Retinal pigment epithelial cell (primary cell): ENCODE measurements around the gene BSND.
A peak's percentile ranks its signal among the peaks of the same experiment; 100 is the strongest.

Experiments
- DNase-seq: peaks from one replicate; pipeline ENCODE4 v3.0.0-alpha.2; 2010; ENCODE audit warnings: low read depth
- H3K4me3 ChIP-seq: 2 replicates; pipeline ENCODE4 v1.5.1; 2011; ENCODE audit warnings: mild to moderate bottlenecking, low read length, control low read depth, moderate library complexity
- TF ChIP-seq, protein P1 (sequence below): conservative IDR thresholded peaks from 2 replicates; pipeline ENCODE4 v1.5.1; 2011; ENCODE audit warnings: low read depth, low read length, control low read depth, inconsistent platforms

BSND gene

DNA sequence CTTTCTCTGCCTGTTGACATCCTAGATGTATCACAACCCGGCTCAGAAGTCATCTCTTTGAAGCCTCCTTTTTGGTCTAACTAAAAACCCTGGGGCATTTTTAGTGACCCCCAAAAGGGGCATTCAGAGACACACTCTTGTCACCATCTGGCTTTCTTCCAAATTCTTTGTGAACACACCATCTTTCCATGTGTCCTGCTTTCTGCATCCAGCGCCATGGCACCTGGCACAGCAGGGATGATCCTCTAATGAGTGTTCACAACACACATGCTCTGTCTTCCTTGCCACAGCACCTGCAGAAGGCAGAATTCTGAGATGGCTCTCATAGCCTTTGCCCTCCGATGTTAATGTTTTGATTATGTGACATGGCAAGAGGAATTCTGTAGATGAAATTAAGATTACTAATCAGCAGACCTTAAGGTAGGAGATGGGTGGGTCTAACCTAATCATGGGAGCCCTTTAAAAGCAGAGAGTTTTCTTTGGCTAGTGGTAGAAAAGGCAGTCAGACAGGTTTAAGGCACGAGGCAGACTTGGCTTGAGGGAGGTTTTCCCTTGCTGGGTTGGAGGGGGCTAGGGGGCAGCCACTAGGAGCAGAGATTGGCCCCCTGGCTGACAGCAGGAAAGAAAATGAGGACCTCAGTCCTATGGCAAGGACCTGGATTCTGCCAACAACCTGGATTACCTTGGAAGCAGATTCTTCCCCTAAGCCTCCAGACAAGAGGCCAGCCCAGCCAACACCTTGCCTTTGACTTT is 23.2 kb upstream of the BSND start:
- TF ChIP-seq, protein P1, sequence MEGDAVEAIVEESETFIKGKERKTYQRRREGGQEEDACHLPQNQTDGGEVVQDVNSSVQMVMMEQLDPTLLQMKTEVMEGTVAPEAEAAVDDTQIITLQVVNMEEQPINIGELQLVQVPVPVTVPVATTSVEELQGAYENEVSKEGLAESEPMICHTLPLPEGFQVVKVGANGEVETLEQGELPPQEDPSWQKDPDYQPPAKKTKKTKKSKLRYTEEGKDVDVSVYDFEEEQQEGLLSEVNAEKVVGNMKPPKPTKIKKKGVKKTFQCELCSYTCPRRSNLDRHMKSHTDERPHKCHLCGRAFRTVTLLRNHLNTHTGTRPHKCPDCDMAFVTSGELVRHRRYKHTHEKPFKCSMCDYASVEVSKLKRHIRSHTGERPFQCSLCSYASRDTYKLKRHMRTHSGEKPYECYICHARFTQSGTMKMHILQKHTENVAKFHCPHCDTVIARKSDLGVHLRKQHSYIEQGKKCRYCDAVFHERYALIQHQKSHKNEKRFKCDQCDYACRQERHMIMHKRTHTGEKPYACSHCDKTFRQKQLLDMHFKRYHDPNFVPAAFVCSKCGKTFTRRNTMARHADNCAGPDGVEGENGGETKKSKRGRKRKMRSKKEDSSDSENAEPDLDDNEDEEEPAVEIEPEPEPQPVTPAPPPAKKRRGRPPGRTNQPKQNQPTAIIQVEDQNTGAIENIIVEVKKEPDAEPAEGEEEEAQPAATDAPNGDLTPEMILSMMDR, result no peak
- no peak overlapping the region for H3K4me3 ChIP-seq

DNA sequence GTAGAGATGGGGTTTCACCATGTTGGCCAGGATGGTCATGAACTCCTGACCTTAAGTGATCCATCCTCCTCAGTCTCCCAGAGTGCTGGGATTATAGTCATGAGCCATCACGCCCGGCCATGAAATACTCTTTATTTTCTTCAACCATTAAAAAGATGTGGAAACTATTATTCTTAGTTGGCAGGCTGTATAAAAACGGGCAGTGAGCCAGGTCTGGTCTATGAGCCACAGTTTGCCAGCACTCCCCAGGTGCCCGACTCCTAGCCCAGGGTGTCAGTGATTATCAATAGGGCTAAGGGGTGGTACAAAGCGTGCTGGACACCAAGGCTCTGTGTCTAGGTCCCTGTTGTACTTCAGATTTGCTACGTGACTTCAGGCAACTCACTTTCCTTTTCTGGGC is 22.0 kb upstream of the BSND start:
- TF ChIP-seq, protein P1, result no peak
- H3K4me3 ChIP-seq, result no peak overlapping the region
- no peak for DNase-seq

More for the DNA sequence above, 23.2 kb upstream of the BSND start:
- DNase-seq, result no peak

DNA sequence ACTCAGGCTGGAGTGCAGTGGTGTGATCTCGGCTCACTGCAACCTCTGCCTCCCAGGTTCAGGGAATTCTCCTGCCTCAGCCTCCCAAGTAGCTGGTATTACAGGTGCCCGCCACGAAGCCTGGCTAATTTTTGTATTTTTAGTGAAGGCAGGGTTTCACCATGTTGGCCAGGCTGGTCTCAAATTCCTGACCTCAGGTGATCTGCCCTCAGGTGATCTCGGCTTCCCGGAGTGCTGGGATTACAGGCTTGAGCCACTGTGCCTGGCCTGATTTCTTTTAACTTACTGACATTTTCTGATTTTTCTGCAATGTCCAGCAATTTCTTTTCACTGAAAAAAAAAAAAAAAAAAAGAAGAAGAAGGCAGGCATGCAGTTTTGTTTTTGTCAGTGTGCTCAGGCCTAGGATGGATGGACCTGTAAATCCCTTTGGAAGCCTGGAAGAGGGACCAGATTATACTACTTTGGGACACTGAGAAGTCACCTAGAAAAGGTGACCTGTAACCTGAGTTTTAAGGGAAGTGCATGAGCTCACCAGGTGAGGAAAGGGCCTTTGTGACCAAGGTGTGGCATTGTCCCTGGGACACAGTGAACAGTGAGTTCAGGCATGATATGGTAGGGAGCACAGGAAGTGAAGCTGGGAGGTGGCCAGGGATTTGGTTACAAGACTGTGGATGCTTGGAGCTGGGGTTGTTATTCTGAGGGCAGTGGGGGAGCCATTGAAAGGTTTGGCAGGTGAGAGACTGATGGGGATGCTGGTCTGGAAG is 21.0 kb upstream of the BSND start:
- DNase-seq, result no peak
- TF ChIP-seq, protein P1, result no peak
- no peak overlapping the region for H3K4me3 ChIP-seq

DNA sequence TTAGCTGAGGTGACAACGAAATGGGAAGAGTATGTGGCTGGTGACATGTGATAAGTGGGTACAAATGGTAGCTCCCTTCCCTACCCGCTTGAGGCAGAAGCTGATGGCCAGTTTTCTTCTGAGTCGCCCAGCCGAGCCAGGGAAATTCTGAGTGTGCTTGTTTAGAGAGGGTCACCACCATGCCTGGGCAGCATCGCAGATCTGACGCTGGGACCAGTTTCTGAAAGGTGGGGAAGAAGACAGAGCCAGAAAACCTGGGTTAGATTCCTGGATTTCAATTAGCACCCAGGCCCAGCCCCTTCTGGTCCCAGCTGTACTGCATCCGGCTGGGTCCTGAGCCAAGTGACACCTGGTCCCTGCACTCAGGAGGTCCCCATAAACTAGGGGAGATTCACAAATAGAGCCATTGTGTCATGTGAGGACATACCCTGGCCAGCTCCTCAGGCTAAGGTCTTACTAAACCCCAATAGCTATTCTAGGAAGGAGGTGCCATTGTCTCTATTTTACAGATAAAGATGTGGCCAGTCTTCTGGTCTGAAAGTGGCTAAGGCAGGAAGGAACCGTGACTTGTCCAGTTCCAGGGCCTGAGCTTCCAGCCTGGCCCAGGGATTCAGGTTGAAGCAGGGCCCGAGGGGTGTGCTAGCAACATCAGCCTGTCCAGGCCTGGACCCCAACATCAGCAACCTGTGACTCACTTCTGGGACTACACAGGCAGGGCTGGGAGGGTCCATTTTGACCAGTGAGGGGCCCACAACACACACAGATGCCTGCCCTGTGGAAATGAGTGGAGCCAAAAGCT is 20.0 kb upstream of the BSND start:
- DNase-seq, result no peak
- no peak overlapping the region for H3K4me3 ChIP-seq
- TF ChIP-seq, protein P1, result no peak

DNA sequence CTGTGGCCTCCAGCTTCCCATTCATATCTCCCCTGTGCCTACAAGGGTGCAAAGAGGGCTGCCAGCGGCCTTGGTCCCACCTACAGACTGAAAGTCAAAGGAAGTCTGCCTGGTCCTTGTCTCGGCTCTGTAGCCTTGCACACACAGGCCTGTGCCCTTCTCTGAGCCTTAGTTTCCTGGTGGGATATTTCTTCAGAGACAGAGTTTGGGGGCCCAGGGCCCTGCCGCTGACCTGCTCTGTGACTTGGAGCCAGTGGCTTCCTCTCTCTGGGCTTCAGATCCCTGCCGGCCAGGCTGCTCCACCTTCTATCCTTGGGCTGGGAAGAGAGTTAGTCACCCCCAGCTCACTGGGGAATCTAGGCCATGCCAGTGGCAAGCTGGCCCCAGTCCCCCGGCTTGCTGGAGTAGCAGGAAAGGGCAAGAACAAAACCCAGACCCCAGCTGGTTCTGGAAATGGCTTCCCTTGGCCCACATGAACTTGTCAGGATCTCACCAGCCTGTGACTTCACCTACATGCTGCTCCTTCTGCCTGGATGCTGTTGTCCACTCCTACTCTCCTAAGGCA is 19.3 kb upstream of the BSND start:
- no peak for DNase-seq
- no peak overlapping the region for H3K4me3 ChIP-seq
- TF ChIP-seq, protein P1, result no peak

DNA sequence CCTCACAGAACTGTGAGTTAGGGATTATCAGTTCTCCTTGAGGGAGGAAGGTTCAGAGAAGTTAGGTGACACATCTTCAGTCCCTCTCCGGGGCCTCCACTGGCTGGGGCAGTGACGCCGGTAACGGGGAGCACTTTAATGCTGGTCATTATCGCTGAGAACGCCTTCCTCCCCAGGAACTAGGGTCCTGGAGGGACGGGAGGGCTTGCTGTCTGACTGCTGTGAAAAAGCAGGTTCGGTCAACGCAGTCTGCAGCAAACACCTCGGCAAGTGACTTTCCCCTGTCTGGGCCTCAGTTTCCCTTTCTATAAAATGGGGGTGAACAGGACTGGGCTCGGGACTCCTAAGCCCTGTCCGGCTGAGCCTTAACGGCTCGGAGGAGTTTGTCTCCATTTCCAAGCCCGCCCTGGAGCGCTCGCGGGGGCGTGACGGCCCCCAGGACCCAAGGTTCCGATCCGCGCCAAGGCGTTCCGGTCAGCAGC is 18.6 kb upstream of the BSND start:
- no peak for DNase-seq
- TF ChIP-seq, protein P1, result no peak
- H3K4me3 ChIP-seq, result peak overlapping the region; percentile 31
